Measurements from ENCODE around the gene STAT3.

- TF ChIP-seq CTCF (conservative IDR thresholded peaks at IDR 0.05) (no peak), EZH2 (IDR thresholded peaks at IDR 0.05; ENCODE audit: low read depth) (no peak)
Measured at GRCh38 chr17:42399121-42399520, 10.9 kb upstream of the STAT3 start.

Measured in PC-9 (cell line).